PC-3 (cell line): ENCODE results near the gene CXCL3. TPM values are rescaled to one million over a fixed set of nuclear protein-coding genes. Genes with fewer than 3 reads are reported as not detected.
A peak's percentile ranks its signal among the peaks of the same experiment; 100 is the strongest.

Experiments used
- ATAC-seq: fragments of 200-7000 bp; cut with Tn5 transposase; 2 replicates; pipeline ENCODE4 v1.9.1; 2020; ENCODE audit warnings: mild to moderate bottlenecking, moderate library complexity
- BruUV-seq: library from RNA; stranded (reverse); fragments of 400-500 nt; replicated peaks from 2 replicates; lab custom pipeline; 2021; lab: Mats Ljungman, UMichigan
- CTCF ChIA-PET: fragments of 300-600 bp; sonication (Branson Sonifier 250); formaldehyde crosslinking; loops from one replicate; lab custom pipeline; 2022; ENCODE audit warnings: antibody characterized with exemption; lab: Charles Lee
- POLR2A ChIA-PET: fragments of 300-600 bp; sonication (Branson Sonifier 250); formaldehyde crosslinking; loops from one replicate; lab custom pipeline; 2022; ENCODE audit warnings: antibody characterized with exemption; ENCODE audit not compliant: unreplicated experiment; lab: Charles Lee
- DNase-seq: peaks from one replicate; pipeline ENCODE4 v3.0.0-alpha.2; 2015
- H2AFZ ChIP-seq: fragments of 300-600 bp; sonication (generic); 2 replicates; pipeline ENCODE4 v1.6.0; 2016; ENCODE audit warnings: antibody characterized with exemption, low read length
- H3F3A ChIP-seq: fragments of 300-600 bp; sonication (generic); one replicate; pipeline ENCODE4 v1.6.0; 2017; ENCODE audit warnings: antibody characterized with exemption, low read length, control low read depth, mild to moderate bottlenecking; ENCODE audit not compliant: unreplicated experiment
- H3K27ac ChIP-seq: fragments of 300-600 bp; sonication (generic); 2 replicates; pipeline ENCODE4 v1.5.1; 2016; ENCODE audit warnings: mild to moderate bottlenecking, low read length
- H3K27me3 ChIP-seq: fragments of 300-600 bp; sonication (generic); 2 replicates; pipeline ENCODE4 v1.6.1; 2016; ENCODE audit warnings: low read length, mixed read lengths
- H3K36me3 ChIP-seq: fragments of 300-600 bp; sonication (generic); 2 replicates; pipeline ENCODE4 v1.6.1; 2016; ENCODE audit warnings: low read depth, mixed run types, low read length, mixed read lengths
- H3K4me1 ChIP-seq: fragments of 300-600 bp; sonication (generic); 2 replicates; pipeline ENCODE4 v1.5.1; 2016; ENCODE audit warnings: low read length; ENCODE audit not compliant: insufficient read depth
- H3K4me2 ChIP-seq: fragments of 300-600 bp; sonication (generic); 2 replicates; pipeline ENCODE4 v1.6.0; 2016; ENCODE audit warnings: low read length
- H3K4me3 ChIP-seq: fragments of 300-600 bp; sonication (generic); 2 replicates; pipeline ENCODE4 v1.5.1; 2016; ENCODE audit warnings: mild to moderate bottlenecking, low read length, mixed read lengths
- H3K79me2 ChIP-seq: fragments of 300-600 bp; sonication (generic); 2 replicates; pipeline ENCODE4 v1.6.1; 2017; ENCODE audit warnings: low read length, mixed read lengths
- H3K9ac ChIP-seq: fragments of 300-600 bp; sonication (generic); 2 replicates; pipeline ENCODE4 v1.6.0; 2016; ENCODE audit warnings: mild to moderate bottlenecking, low read length
- H3K9me2 ChIP-seq: fragments of 300-600 bp; sonication (generic); replicated peaks from 2 replicates; pipeline ENCODE4 v1.6.1; 2016; ENCODE audit warnings: mixed run types, low read length, mixed read lengths
- H3K9me3 ChIP-seq: fragments of 300-600 bp; sonication (generic); 2 replicates; pipeline ENCODE4 v1.6.1; 2016; ENCODE audit warnings: low read length, mixed read lengths
- H4K20me1 ChIP-seq: fragments of 300-600 bp; sonication (generic); 2 replicates; pipeline ENCODE4 v1.6.1; 2016; ENCODE audit warnings: low read length, mixed read lengths
- EZH2 ChIP-seq: fragments of 300-600 bp; sonication (generic); IDR thresholded peaks from one replicate; pipeline ENCODE4 v1.6.1; 2017; ENCODE audit warnings: antibody characterized with exemption, mild to moderate bottlenecking, low read length; ENCODE audit not compliant: unreplicated experiment
- EZH2phosphoT487 ChIP-seq: fragments of 300-600 bp; sonication (generic); IDR thresholded peaks from 2 replicates; pipeline ENCODE4 v1.6.1; 2018; ENCODE audit warnings: mild to moderate bottlenecking, antibody characterized with exemption, low read length, borderline replicate concordance
- intact Hi-C: fragments of 100-400 bp; cut with micrococcal nuclease; formaldehyde crosslinking; loops from 2 replicates; pipeline ENCODE4 v1.9.0; 2023
- total RNA-seq: library from RNA; depleted of rRNA; stranded (reverse); fragments of >200 nt; gene quantifications from 2 replicates; pipeline ENCODE4 v1.2.3, GENCODE V29; 2014
- TF ChIP-seq, protein P1 (sequence below): fragments of 300-600 bp; sonication (generic); conservative IDR thresholded peaks from 2 replicates; pipeline ENCODE4 v1.5.1; 2017; ENCODE audit warnings: antibody characterized with exemption, low read depth, mild to moderate bottlenecking, low read length

Gene CXCL3
- total RNA-seq, 1 experiment from 2014 or later, result 28.9 TPM

- Histone ChIP-seq H2AFZ (peak overlapping the region; percentile 51; the same call in 1 of the 2 replicates), H3K9me3 (no peaks in the 10 kb centered on the region), H3K4me1 (peaks cover 22% of the 10 kb centered on the region), H4K20me1 (no peaks in the 10 kb centered on the region), H3K4me3 (peak overlapping the region; percentile 22; the same call in 1 of the 2 replicates), H3K27me3 (no peaks in the 10 kb centered on the region), H3K9ac (no peak overlapping the region; the same call in 1 of the 2 replicates), H3K9me2 (no peaks in the 10 kb centered on the region), H3K79me2 (no peaks in the 10 kb centered on the region), H3K36me3 (no peaks in the 10 kb centered on the region), H3K4me2 (peak overlapping the region; percentile 52), H3F3A (no peaks in the 10 kb centered on the region), H3K27ac (peak overlapping the region; percentile 53)
- CTCF ChIA-PET, result interaction anchor here (0.6 kb wide), 1 partner anchor 35 kb away, joined by 3 read pairs; no protein-coding TSS in a partner anchor
- POLR2A ChIA-PET, result no interaction called here
- BruUV-seq, result TSS peak; percentile 73
- ATAC-seq (peak; percentile 35), DNase-seq (peak; percentile 45)
- intact Hi-C loops, result no loop called here
- TF ChIP-seq EZH2, result no peak
- TF ChIP-seq, protein P1, sequence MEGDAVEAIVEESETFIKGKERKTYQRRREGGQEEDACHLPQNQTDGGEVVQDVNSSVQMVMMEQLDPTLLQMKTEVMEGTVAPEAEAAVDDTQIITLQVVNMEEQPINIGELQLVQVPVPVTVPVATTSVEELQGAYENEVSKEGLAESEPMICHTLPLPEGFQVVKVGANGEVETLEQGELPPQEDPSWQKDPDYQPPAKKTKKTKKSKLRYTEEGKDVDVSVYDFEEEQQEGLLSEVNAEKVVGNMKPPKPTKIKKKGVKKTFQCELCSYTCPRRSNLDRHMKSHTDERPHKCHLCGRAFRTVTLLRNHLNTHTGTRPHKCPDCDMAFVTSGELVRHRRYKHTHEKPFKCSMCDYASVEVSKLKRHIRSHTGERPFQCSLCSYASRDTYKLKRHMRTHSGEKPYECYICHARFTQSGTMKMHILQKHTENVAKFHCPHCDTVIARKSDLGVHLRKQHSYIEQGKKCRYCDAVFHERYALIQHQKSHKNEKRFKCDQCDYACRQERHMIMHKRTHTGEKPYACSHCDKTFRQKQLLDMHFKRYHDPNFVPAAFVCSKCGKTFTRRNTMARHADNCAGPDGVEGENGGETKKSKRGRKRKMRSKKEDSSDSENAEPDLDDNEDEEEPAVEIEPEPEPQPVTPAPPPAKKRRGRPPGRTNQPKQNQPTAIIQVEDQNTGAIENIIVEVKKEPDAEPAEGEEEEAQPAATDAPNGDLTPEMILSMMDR, result no peak
- TF ChIP-seq EZH2phosphoT487, result no peak
Measured at GRCh38 chr4:74006009-74006476, 32.4 kb downstream of the CXCL3 start.

DNA sequence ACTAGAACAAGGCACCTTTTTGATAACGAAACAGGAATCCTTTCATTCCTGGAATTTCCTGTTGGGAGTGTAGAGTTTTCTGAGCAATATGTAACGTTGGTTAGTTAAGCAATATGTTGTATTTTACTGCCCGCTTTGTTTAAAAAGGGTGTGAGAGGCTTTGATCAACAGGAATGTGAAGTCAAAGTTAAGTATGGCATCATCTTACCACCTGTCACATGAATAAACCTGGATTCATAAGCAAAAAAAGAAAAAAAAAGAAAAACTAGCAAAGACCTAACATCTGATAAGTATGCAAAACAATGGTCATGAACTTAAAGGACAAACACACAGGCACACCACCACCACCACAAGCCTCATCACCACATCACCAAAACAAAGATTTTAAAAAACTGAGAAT is 33.0 kb downstream of the CXCL3 start:
- ATAC-seq, result peak; percentile 89
- TF ChIP-seq, protein P1, result no peak
- TF ChIP-seq EZH2phosphoT487 (no peak), EZH2 (no peak)
- intact Hi-C loops, result no loop called here
- DNase-seq, result peak; percentile 80
- peak overlapping the region; percentile 52 for H3K4me2 ChIP-seq
- H3K79me2 ChIP-seq, result no peaks in the 10 kb centered on the region
- H3K27me3 ChIP-seq, result no peaks in the 10 kb centered on the region
- H3K4me3 ChIP-seq, result peak overlapping the region; percentile 22
- BruUV-seq, result no TSS peak
- H3K9me3 ChIP-seq, result no peaks in the 10 kb centered on the region
- H2AFZ ChIP-seq, result peak overlapping the region; percentile 51; the same call in 1 of the 2 replicates
- H3K9me2 ChIP-seq, result no peaks in the 10 kb centered on the region
- H4K20me1 ChIP-seq, result no peaks in the 10 kb centered on the region
- no peak overlapping the region; the same call in 1 of the 2 replicates for H3K9ac ChIP-seq
- peaks cover 22% of the 10 kb centered on the region for H3K4me1 ChIP-seq
- H3K27ac ChIP-seq, result peak overlapping the region; percentile 53
- no peaks in the 10 kb centered on the region for H3F3A ChIP-seq
- no peaks in the 10 kb centered on the region for H3K36me3 ChIP-seq
- POLR2A ChIA-PET, result no interaction called here
- CTCF ChIA-PET, result no interaction called here

DNA sequence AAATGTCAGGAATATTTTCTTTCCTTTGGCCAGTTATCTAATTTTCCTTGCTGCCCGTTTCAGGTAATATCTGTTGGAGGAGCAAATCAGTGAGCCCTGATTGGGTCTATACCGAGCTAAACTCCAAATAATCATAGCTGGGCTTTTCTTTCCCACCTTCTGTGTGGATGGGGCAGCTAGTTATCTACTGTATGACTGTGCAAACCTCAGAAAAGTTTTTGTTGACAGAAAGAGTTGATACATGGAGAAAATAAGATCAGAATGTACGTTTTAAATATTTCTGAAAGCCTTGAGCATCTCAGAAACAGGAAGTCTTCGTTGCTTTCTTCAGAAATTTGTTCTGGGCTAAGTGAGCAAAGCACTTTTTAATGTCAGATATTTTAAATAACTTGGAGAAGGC is 33.8 kb downstream of the CXCL3 start:
- DNase-seq, result no peak
- Histone ChIP-seq H3K9me3 (no peaks in the 10 kb centered on the region), H3K27me3 (no peaks in the 10 kb centered on the region), H2AFZ (peak overlapping the region; percentile 16; the same call in 1 of the 2 replicates), H3K4me2 (peak overlapping the region; percentile 52), H3K9me2 (no peaks in the 10 kb centered on the region), H3K4me1 (peaks cover 22% of the 10 kb centered on the region), H4K20me1 (no peaks in the 10 kb centered on the region), H3K79me2 (no peaks in the 10 kb centered on the region), H3K4me3 (no peak overlapping the region), H3F3A (no peaks in the 10 kb centered on the region), H3K27ac (peak overlapping the region; percentile 53), H3K36me3 (no peaks in the 10 kb centered on the region), H3K9ac (no peak overlapping the region)
- CTCF ChIA-PET, result no interaction called here
- no peak for ATAC-seq
- TF ChIP-seq, protein P1, result no peak
- TF ChIP-seq EZH2 (no peak), EZH2phosphoT487 (no peak)
- intact Hi-C loops, result no loop called here
- no TSS peak for BruUV-seq
- POLR2A ChIA-PET, result no interaction called here
